Activated CD4-positive, alpha-beta T cell treated with anti-CD3 and anti-CD28 coated beads for 36 hours (primary cell): ENCODE data around the gene NEDD9. TPM values are rescaled to one million over a fixed set of nuclear protein-coding genes. Genes with fewer than 3 reads are reported as not detected.

Experiments
- ATAC-seq: fragments of 200-7000 bp; cut with Tn5 transposase; one replicate; pipeline ENCODE4 v1.10.0; 2021; ENCODE audit warnings: mild to moderate bottlenecking, moderate library complexity
- CTCF ChIA-PET: fragments of 350-600 bp; sonication (Branson Sonifier 250); formaldehyde crosslinking; loops from one replicate; lab custom pipeline; 2021; ENCODE audit warnings: antibody characterized with exemption; lab: Charles Lee
- POLR2A ChIA-PET: fragments of 350-600 bp; sonication (Branson Sonifier 250); formaldehyde crosslinking; loops from one replicate; lab custom pipeline; 2021; ENCODE audit warnings: antibody characterized with exemption, inconsistent platforms; lab: Charles Lee
- DNase-seq: peaks from one replicate; pipeline ENCODE4 v3.0.0-alpha.2; 2020
- H3K27ac Mint-ChIP-seq: one replicate; pipeline ENCODE4 v1.8.0; 2021; ENCODE audit warnings: mixed read lengths
- H3K27me3 Mint-ChIP-seq: one replicate; pipeline ENCODE4 v1.8.0; 2021; ENCODE audit warnings: mixed read lengths
- H3K36me3 Mint-ChIP-seq: one replicate; pipeline ENCODE4 v1.8.0; 2021; ENCODE audit warnings: low read depth, mixed read lengths
- H3K4me1 Mint-ChIP-seq: one replicate; pipeline ENCODE4 v1.8.0; 2021; ENCODE audit warnings: mixed read lengths
- H3K4me3 Mint-ChIP-seq: one replicate; pipeline ENCODE4 v1.8.0; 2021; ENCODE audit warnings: mild to moderate bottlenecking, moderate library complexity, mixed read lengths
- H3K9me3 Mint-ChIP-seq: one replicate; pipeline ENCODE4 v1.8.0; 2021; ENCODE audit warnings: low read depth, mixed read lengths
- intact Hi-C, 2 experiments: fragments of 100-400 bp; cut with DNase I in 1 of 2; cut with micrococcal nuclease in 1 of 2; formaldehyde crosslinking; loops; one replicate each; pipeline versions ENCODE4 v1.14.2 to v1.15.1; 2022 to 2024; cut with DNase I, micrococcal nuclease
- total RNA-seq, 2 experiments: library from RNA; stranded (reverse); gene quantifications; one replicate each; pipeline ENCODE4 v1.2.3, GENCODE V29; 2021

Gene NEDD9, protein sequence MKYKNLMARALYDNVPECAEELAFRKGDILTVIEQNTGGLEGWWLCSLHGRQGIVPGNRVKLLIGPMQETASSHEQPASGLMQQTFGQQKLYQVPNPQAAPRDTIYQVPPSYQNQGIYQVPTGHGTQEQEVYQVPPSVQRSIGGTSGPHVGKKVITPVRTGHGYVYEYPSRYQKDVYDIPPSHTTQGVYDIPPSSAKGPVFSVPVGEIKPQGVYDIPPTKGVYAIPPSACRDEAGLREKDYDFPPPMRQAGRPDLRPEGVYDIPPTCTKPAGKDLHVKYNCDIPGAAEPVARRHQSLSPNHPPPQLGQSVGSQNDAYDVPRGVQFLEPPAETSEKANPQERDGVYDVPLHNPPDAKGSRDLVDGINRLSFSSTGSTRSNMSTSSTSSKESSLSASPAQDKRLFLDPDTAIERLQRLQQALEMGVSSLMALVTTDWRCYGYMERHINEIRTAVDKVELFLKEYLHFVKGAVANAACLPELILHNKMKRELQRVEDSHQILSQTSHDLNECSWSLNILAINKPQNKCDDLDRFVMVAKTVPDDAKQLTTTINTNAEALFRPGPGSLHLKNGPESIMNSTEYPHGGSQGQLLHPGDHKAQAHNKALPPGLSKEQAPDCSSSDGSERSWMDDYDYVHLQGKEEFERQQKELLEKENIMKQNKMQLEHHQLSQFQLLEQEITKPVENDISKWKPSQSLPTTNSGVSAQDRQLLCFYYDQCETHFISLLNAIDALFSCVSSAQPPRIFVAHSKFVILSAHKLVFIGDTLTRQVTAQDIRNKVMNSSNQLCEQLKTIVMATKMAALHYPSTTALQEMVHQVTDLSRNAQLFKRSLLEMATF
- total RNA-seq = 10 to 100 TPM; 23.6 to 27.3 TPM

DNA sequence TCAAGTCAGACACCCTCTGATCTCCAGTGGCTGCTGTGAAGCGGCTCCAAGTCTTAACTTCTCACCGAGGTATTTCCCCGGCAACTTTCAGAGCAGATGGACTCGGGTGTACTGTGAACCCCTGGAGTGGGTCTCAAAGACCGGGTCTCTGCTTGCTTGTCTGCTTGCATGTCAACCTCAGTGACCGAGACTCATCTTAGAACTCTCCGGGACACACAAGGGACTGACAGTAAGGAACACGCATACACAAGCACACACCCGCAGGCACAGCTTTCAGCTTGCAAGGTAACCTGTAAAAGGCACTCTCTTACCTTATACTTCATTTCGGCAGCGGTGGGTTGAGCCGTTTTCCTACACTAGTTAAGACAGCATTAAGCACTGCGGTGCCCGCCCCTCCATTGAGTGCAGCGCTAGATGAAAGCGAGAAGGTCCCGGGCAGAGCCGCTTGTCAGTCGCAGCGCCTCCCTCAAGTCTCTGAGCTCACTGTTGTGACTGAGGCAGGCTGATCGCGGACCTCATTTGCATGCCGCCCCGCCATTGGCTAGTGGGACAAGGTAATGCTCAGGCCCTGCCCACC is at the start of gene NEDD9:
NEDD9 (minus strand) TSS at position 476 of the 577 bp plus-strand sequence; CDS start at position 323, 153 bp downstream.
- H3K36me3 Mint-ChIP-seq = peaks cover 6% of the 10 kb centered on the region
- CTCF ChIA-PET = interaction anchor here (0.6 to 1.7 kb wide), 8 partner anchors 16 to 264 kb away, joined by 3 to 6 read pairs (median 4); no protein-coding TSS in a partner anchor
- H3K4me1 Mint-ChIP-seq = peaks cover 65% of the 10 kb centered on the region
- H3K27ac Mint-ChIP-seq = peak within 1 kb of the TSS; percentile 95
- POLR2A ChIA-PET = interaction anchor here (0.5 to 1.6 kb wide), 4 partner anchors 14 to 219 kb away, joined by 3 to 5 read pairs (median 3); no protein-coding TSS in a partner anchor
- no peaks in the 10 kb centered on the region for H3K27me3 Mint-ChIP-seq
- ATAC-seq (peak; percentile 96), DNase-seq (peak; percentile 97)
- H3K4me3 Mint-ChIP-seq = peak within 1 kb of the TSS; percentile 81
- no peaks in the 10 kb centered on the region for H3K9me3 Mint-ChIP-seq
- intact Hi-C loops = loop anchor here (1.0 to 10.0 kb wide), 15 partner anchors 45 to 537 kb away; partner anchors contain the start of genes C6orf52 (in 1 of the 2), MAK (in 1 of the 2) and PAK1IP1 (in 1 of the 2)

DNA sequence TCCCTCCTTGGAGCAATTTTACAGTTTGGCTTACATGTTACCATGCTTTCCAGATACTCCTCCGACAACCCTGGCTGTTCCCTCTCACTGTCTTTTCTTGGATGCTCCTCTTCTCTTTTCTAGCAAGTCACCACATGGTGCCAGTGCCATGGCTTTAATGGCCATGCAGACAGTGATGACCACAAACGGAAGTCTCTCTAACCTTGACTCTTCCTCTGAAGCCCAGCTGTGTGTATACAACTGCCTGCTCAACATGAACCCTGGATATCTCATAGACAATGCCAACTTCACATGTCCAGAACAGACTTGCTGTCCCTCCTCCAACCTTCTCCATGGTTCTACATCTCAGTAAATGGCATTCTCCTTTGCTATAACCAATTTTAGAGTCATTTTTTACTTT is 49.8 kb upstream of the NEDD9 start:
- POLR2A ChIA-PET = no interaction called here
- no peak overlapping the region for H3K27ac Mint-ChIP-seq

GRCh38 chr6:11280394-11280793 is 47.9 kb upstream of the NEDD9 start:
- peaks cover 43% of the 10 kb centered on the region for H3K4me1 Mint-ChIP-seq
- H3K36me3 Mint-ChIP-seq = peaks cover 10% of the 10 kb centered on the region
- H3K27me3 Mint-ChIP-seq = no peaks in the 10 kb centered on the region
- ATAC-seq (no peak), DNase-seq (no peak)
- H3K27ac Mint-ChIP-seq = no peak overlapping the region
- H3K9me3 Mint-ChIP-seq = peaks cover 2% of the 10 kb centered on the region
- intact Hi-C loops = no loop called here
- POLR2A ChIA-PET = no interaction called here
- CTCF ChIA-PET = no interaction called here
- H3K4me3 Mint-ChIP-seq = no peak overlapping the region

More for the DNA sequence above, 49.8 kb upstream of the NEDD9 start:
- H3K27me3 Mint-ChIP-seq = no peaks in the 10 kb centered on the region
- no peak overlapping the region for H3K4me3 Mint-ChIP-seq
- H3K9me3 Mint-ChIP-seq = peaks cover 2% of the 10 kb centered on the region
- peaks cover 25% of the 10 kb centered on the region for H3K4me1 Mint-ChIP-seq
- no peak for ATAC-seq
- intact Hi-C loops = no loop called here
- CTCF ChIA-PET = no interaction called here
- peaks cover 12% of the 10 kb centered on the region for H3K36me3 Mint-ChIP-seq
- DNase-seq = no peak

- H3K27ac Mint-ChIP-seq = no peak overlapping the region
- intact Hi-C loops = loop anchor here (5.0 kb wide), 3 partner anchors 38 to 133 kb away; no protein-coding TSS in a partner anchor
- CTCF ChIA-PET = interaction anchor here (1.0 to 1.2 kb wide), 2 partner anchors 39 to 109 kb away, joined by 3 to 4 read pairs; no protein-coding TSS in a partner anchor
- ATAC-seq (no peak), DNase-seq (no peak)
- no peaks in the 10 kb centered on the region for H3K27me3 Mint-ChIP-seq
- H3K4me1 Mint-ChIP-seq = peaks cover 46% of the 10 kb centered on the region
- peaks cover 2% of the 10 kb centered on the region for H3K9me3 Mint-ChIP-seq
- POLR2A ChIA-PET = interaction anchor here (1.0 kb wide), 1 partner anchor 49 kb away, joined by 7 read pairs; no protein-coding TSS in a partner anchor
- H3K4me3 Mint-ChIP-seq = no peak overlapping the region
- peaks cover 11% of the 10 kb centered on the region for H3K36me3 Mint-ChIP-seq
Measured at GRCh38 chr6:11279284-11279689, 46.8 kb upstream of the NEDD9 start.

- Mint-ChIP-seq H3K4me3 (peak overlapping the region; percentile 40), H3K4me1 (peaks cover 46% of the 10 kb centered on the region), H3K27ac (peak overlapping the region; percentile 91), H3K9me3 (peaks cover 2% of the 10 kb centered on the region), H3K36me3 (peaks cover 11% of the 10 kb centered on the region), H3K27me3 (no peaks in the 10 kb centered on the region)
- ATAC-seq = peak; percentile 81
- peak; percentile 55 for DNase-seq
- CTCF ChIA-PET = interaction anchor here (0.5 to 1.4 kb wide), 11 partner anchors 9 to 218 kb away, joined by 3 to 6 read pairs (median 3); no protein-coding TSS in a partner anchor
- POLR2A ChIA-PET = interaction anchor here (0.7 to 1.7 kb wide), 5 partner anchors 19 to 111 kb away, joined by 3 to 7 read pairs (median 4); no protein-coding TSS in a partner anchor
- intact Hi-C loops = loop anchor here (5.0 kb wide), 3 partner anchors 39 to 134 kb away; no protein-coding TSS in a partner anchor
Measured at GRCh38 chr6:11278207-11278559, 45.7 kb upstream of the NEDD9 start.

DNA sequence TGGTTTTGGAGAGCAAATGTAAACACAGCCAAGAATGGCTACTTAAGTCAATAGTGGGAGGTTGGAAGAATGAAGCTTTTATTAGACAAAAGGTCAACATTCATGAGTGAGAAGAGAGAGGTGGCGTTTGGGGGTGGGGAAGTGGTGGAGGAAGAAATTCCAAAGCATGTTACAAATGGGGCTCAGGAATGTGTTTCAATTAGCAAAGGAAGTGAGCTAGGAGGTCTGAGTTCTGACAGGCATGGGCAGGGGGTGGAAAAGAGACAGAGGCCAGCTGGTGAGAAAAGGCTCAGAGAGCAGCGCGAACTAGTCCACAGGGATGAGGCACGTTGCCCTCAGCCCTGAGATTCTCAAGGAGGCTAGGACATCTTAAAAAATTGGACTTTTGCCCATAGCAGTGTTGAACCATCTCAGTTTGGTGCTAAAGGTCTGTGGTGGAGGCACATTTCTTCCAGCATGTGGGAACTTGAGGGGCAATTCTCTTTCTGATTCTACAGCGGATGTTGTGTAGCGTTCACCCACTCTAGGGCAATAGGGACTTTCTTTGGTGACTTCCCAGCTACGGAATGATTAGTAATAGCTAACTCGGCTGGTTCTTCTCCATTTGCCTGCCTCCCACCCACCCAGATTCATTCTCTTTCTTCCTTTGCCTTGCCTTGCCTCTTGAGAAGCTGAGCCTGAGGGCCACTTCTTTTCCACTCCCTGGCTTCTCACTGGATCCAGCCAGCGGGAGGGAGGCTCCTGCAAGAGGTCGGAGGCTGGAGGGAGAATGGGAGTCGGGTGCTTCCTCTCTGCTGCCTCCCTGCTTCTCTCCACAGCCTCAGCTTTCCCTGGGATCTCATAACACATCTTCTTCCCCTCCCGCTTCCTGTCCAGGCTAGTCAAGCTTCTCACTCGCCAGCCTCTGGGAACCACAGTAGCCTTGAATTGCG is 45.1 kb upstream of the NEDD9 start:
- H3K4me3 Mint-ChIP-seq = peak overlapping the region; percentile 40
- H3K36me3 Mint-ChIP-seq = peaks cover 16% of the 10 kb centered on the region
- peak; percentile 76 for ATAC-seq
- intact Hi-C loops = loop anchor here (1.0 to 5.0 kb wide), 6 partner anchors 40 to 135 kb away; partner anchors contain the start of gene NEDD9 (in 2 of the 2)
- peak overlapping the region; percentile 91 for H3K27ac Mint-ChIP-seq
- peaks cover 2% of the 10 kb centered on the region for H3K9me3 Mint-ChIP-seq
- CTCF ChIA-PET = interaction anchor here (0.5 to 1.4 kb wide), 12 partner anchors 10 to 219 kb away, joined by 3 to 6 read pairs (median 3); no protein-coding TSS in a partner anchor
- peak; percentile 53 for DNase-seq
- H3K4me1 Mint-ChIP-seq = peaks cover 46% of the 10 kb centered on the region
- POLR2A ChIA-PET = interaction anchor here (0.5 to 1.7 kb wide), 6 partner anchors 19 to 1986 kb away, joined by 3 to 6 read pairs (median 4); no protein-coding TSS in a partner anchor
- H3K27me3 Mint-ChIP-seq = no peaks in the 10 kb centered on the region

GRCh38 chr6:11276911-11277274 is 44.4 kb upstream of the NEDD9 start:
- DNase-seq (peak; percentile 22), ATAC-seq (no peak)
- intact Hi-C loops = loop anchor here (1.0 to 5.0 kb wide), 6 partner anchors 40 to 135 kb away; partner anchors contain the start of gene NEDD9 (in 2 of the 2)
- Mint-ChIP-seq H3K9me3 (peaks cover 2% of the 10 kb centered on the region), H3K4me1 (peaks cover 46% of the 10 kb centered on the region), H3K27me3 (no peaks in the 10 kb centered on the region), H3K27ac (peak overlapping the region; percentile 91), H3K4me3 (no peak overlapping the region), H3K36me3 (peaks cover 21% of the 10 kb centered on the region)
- CTCF ChIA-PET = interaction anchor here (0.7 to 1.4 kb wide), 5 partner anchors 42 to 219 kb away, joined by 3 to 4 read pairs (median 3); no protein-coding TSS in a partner anchor
- POLR2A ChIA-PET = interaction anchor here (0.5 to 1.7 kb wide), 2 partner anchors 91 to 136 kb away, joined by 4 read pairs; no protein-coding TSS in a partner anchor

DNA sequence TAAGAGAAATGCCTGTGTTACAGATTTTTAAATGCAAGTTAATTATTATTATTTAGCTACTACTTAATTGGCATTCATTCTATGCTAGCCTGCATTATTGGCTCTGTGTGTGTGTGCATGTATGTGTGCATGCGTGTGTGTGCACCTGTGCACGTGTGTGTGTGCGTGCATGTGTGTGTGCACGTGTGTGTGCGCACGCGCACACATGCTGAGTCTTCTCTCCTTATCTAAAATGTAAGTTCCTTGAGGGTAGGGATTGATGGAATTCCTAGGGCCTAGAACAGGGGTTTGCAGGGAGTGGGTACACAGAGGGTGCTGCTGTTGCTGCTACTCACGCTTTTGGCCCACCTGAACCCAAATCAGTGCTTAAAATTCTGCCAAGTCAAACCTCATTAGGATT is 43.8 kb upstream of the NEDD9 start:
- ATAC-seq (no peak), DNase-seq (no peak)
- H3K9me3 Mint-ChIP-seq = peaks cover 2% of the 10 kb centered on the region
- no peaks in the 10 kb centered on the region for H3K27me3 Mint-ChIP-seq
- intact Hi-C loops = loop anchor here (2.0 to 5.0 kb wide), 5 partner anchors 41 to 136 kb away; partner anchors contain the start of gene NEDD9 (in 2 of the 2)
- H3K4me1 Mint-ChIP-seq = peaks cover 46% of the 10 kb centered on the region
- H3K27ac Mint-ChIP-seq = peak overlapping the region; percentile 34
- CTCF ChIA-PET = interaction anchor here (1.1 to 1.4 kb wide), 2 partner anchors 42 to 105 kb away, joined by 4 to 6 read pairs; no protein-coding TSS in a partner anchor
- POLR2A ChIA-PET = no interaction called here
- H3K4me3 Mint-ChIP-seq = no peak overlapping the region
- peaks cover 26% of the 10 kb centered on the region for H3K36me3 Mint-ChIP-seq

GRCh38 chr6:11275598-11275997 is 43.1 kb upstream of the NEDD9 start:
- peak; percentile 32 for DNase-seq
- peaks cover 26% of the 10 kb centered on the region for H3K36me3 Mint-ChIP-seq
- intact Hi-C loops = loop anchor here (5.0 kb wide), 3 partner anchors 42 to 137 kb away; no protein-coding TSS in a partner anchor

More at GRCh38 chr6:11275598-11275997, 43.1 kb upstream of the NEDD9 start:
- Mint-ChIP-seq H3K4me1 (peaks cover 46% of the 10 kb centered on the region), H3K27ac (peak overlapping the region; percentile 67), H3K4me3 (no peak overlapping the region), H3K9me3 (peaks cover 2% of the 10 kb centered on the region), H3K27me3 (no peaks in the 10 kb centered on the region)
- CTCF ChIA-PET = interaction anchor here (1.1 kb wide), 1 partner anchor 104 kb away, joined by 6 read pairs; no protein-coding TSS in a partner anchor
- POLR2A ChIA-PET = interaction anchor here (0.7 to 0.8 kb wide), 2 partner anchors 89 to 98 kb away, joined by 3 read pairs; no protein-coding TSS in a partner anchor
- ATAC-seq = peak; percentile 63
